Cardiac muscle cell (in vitro differentiated cells and primary cell): ENCODE measurements around the gene RET. TPM values are rescaled to one million over a fixed set of nuclear protein-coding genes. Genes with fewer than 3 reads are reported as not detected.

ENCODE experiments used
- DNase-seq, 2 donors: peaks; one replicate each; pipeline versions ENCODE4 v3.0.0 to v3.0.0-alpha.2; 2010 to 2017; ENCODE audit warnings: low read depth in 1 of 2, low spot score in 1 of 2
- H3K27ac ChIP-seq: fragments of 200-600 bp; sonication (generic); 2 replicates; pipeline ENCODE4 v1.5.1; 2016
- H3K27me3 ChIP-seq: fragments of 200-600 bp; sonication (generic); 2 replicates; pipeline ENCODE4 v1.6.0; 2016; ENCODE audit warnings: control low read depth
- H3K36me3 ChIP-seq: fragments of 200-600 bp; sonication (generic); 2 replicates; pipeline ENCODE4 v1.5.1; 2016; ENCODE audit warnings: control low read depth
- H3K4me1 ChIP-seq: fragments of 200-600 bp; sonication (generic); 2 replicates; pipeline ENCODE4 v1.8.1; 2017; ENCODE audit warnings: low read depth, mild to moderate bottlenecking, mixed run types
- H3K4me3 ChIP-seq: fragments of 200-600 bp; sonication (generic); 2 replicates; pipeline ENCODE4 v1.5.1; 2016; ENCODE audit warnings: mild to moderate bottlenecking
- H3K9me3 ChIP-seq: fragments of 200-600 bp; sonication (generic); 2 replicates; pipeline ENCODE4 v1.5.1; 2017; ENCODE audit warnings: low read depth, mild to moderate bottlenecking, control low read depth
- polyA plus RNA-seq: library from polyadenylated mRNA; unstranded; fragments of >200 nt; fragmentation: Nextera tagmentation; extraction: Ambion mirVana; gene quantifications from 2 replicates; pipeline ENCODE4 v1.2.1, GENCODE V29; 2016
- total RNA-seq: library from RNA; depleted of rRNA; stranded (reverse); fragments of >200 nt; gene quantifications from 2 replicates; pipeline ENCODE4 v1.2.3, GENCODE V29; 2016
- TF ChIP-seq, protein P1 (sequence below): IDR thresholded peaks from 2 replicates; pipeline ENCODE4 v1.5.1; 2012; ENCODE audit warnings: low read depth, mild to moderate bottlenecking, low read length

RET gene
- total and polyA plus RNA-seq, 2 experiments from 2014 or later, result 0.09 TPM; not detected in 1

- Histone ChIP-seq H3K27me3 (peaks cover 27% of the 10 kb centered on the region), H3K9me3 (no peaks in the 10 kb centered on the region), H3K4me3 (no peak overlapping the region), H3K36me3 (no peaks in the 10 kb centered on the region), H3K27ac (no peak overlapping the region), H3K4me1 (no peaks in the 10 kb centered on the region)
- TF ChIP-seq, protein P1, sequence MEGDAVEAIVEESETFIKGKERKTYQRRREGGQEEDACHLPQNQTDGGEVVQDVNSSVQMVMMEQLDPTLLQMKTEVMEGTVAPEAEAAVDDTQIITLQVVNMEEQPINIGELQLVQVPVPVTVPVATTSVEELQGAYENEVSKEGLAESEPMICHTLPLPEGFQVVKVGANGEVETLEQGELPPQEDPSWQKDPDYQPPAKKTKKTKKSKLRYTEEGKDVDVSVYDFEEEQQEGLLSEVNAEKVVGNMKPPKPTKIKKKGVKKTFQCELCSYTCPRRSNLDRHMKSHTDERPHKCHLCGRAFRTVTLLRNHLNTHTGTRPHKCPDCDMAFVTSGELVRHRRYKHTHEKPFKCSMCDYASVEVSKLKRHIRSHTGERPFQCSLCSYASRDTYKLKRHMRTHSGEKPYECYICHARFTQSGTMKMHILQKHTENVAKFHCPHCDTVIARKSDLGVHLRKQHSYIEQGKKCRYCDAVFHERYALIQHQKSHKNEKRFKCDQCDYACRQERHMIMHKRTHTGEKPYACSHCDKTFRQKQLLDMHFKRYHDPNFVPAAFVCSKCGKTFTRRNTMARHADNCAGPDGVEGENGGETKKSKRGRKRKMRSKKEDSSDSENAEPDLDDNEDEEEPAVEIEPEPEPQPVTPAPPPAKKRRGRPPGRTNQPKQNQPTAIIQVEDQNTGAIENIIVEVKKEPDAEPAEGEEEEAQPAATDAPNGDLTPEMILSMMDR, result no peak
- no peak for DNase-seq
Measured at GRCh38 chr10:43082087-43082486, 5.2 kb downstream of the RET start.

GRCh38 chr10:43082746-43083145, 5.9 kb downstream of the RET start:
- Histone ChIP-seq H3K27me3 (peaks cover 20% of the 10 kb centered on the region), H3K27ac (no peak overlapping the region), H3K4me3 (no peak overlapping the region), H3K4me1 (no peaks in the 10 kb centered on the region), H3K36me3 (no peaks in the 10 kb centered on the region), H3K9me3 (no peaks in the 10 kb centered on the region)
- DNase-seq, result no peak
- TF ChIP-seq, protein P1, result no peak

- H3K4me3 ChIP-seq, result no peak overlapping the region
- H3K27ac ChIP-seq, result no peak overlapping the region
- H3K9me3 ChIP-seq, result no peaks in the 10 kb centered on the region
- TF ChIP-seq, protein P1, result no peak
- H3K27me3 ChIP-seq, result peaks cover 10% of the 10 kb centered on the region
- no peak for DNase-seq
- H3K4me1 ChIP-seq, result no peaks in the 10 kb centered on the region
- H3K36me3 ChIP-seq, result no peaks in the 10 kb centered on the region
Measured at GRCh38 chr10:43083764-43084163, 6.9 kb downstream of the RET start.

- no peaks in the 10 kb centered on the region for H3K36me3 ChIP-seq
- TF ChIP-seq, protein P1, result no peak
Measured at GRCh38 chr10:43084812-43085211, 7.9 kb downstream of the RET start.

DNA sequence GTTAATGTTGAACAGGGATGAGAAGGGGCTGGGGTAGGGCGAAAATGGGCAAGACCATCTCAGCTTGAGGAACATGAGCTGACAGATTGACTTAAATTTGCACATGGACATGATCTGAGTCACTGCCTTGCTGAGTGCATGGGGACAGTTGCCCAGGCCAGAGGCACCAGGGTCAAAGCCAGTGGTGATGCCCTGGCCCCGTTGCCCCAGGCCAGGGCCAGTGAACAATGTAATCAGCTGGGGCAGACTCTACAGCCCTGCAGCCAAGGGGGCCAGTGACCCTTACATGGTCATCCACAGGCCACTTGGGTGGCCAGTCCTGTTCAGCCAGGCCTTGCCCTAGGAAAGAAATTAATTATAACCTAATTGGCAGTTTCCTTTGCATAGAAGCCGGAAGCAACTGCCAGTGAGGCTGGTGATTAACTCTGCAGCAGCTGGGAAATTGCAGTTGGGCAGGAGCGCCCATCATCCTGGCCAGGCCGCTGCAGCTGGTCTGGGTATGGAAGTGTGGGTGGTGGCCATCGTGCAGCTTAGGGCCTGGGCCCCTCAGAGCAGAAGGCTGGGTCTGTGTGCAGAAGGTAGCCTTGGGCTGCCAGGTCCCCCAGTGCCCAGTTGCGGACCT, 9.6 kb downstream of the RET start:
- TF ChIP-seq, protein P1, result no peak
- H3K4me1 ChIP-seq, result no peaks in the 10 kb centered on the region
- no peaks in the 10 kb centered on the region for H3K36me3 ChIP-seq
- DNase-seq, result no peak
- no peak overlapping the region for H3K27ac ChIP-seq
- no peak overlapping the region for H3K4me3 ChIP-seq
- no peaks in the 10 kb centered on the region for H3K27me3 ChIP-seq
- H3K9me3 ChIP-seq, result no peaks in the 10 kb centered on the region

More at GRCh38 chr10:43084812-43085211, 7.9 kb downstream of the RET start:
- no peak overlapping the region for H3K4me3 ChIP-seq
- peaks cover under 1% of the 10 kb centered on the region for H3K27me3 ChIP-seq
- H3K27ac ChIP-seq, result no peak overlapping the region
- no peak for DNase-seq
- no peaks in the 10 kb centered on the region for H3K4me1 ChIP-seq
- H3K9me3 ChIP-seq, result no peaks in the 10 kb centered on the region
